Prostate gland (tissue), 2 donors: ENCODE measurements around the gene ADM.

Source experiments
- POLR2A ChIP-seq: fragments of 450-650 bp; IDR thresholded peaks from one replicate; pipeline ENCODE4 v1.6.1; 2016; ENCODE audit warnings: antibody characterized with exemption, mild to moderate bottlenecking
- POLR2AphosphoS5 ChIP-seq: sonication (generic); formaldehyde crosslinking; IDR thresholded peaks from one replicate; pipeline ENCODE4 v1.6.1; 2017; ENCODE audit warnings: antibody characterized with exemption
- TF ChIP-seq, protein P1 (sequence below), 4 experiments: fragments of 200-600 bp in 2 of 4; fragments of 450-650 bp in 2 of 4; sonication (generic) in 2 of 4; IDR thresholded peaks; 1 replicate in 3 of 4; 2 replicates in 1 of 4; pipeline ENCODE4 v1.5.1; 2016 to 2019; ENCODE audit warnings: antibody characterized with exemption in 4 of 4, mild to moderate bottlenecking in 2 of 4, moderate library complexity in 2 of 4

DNA sequence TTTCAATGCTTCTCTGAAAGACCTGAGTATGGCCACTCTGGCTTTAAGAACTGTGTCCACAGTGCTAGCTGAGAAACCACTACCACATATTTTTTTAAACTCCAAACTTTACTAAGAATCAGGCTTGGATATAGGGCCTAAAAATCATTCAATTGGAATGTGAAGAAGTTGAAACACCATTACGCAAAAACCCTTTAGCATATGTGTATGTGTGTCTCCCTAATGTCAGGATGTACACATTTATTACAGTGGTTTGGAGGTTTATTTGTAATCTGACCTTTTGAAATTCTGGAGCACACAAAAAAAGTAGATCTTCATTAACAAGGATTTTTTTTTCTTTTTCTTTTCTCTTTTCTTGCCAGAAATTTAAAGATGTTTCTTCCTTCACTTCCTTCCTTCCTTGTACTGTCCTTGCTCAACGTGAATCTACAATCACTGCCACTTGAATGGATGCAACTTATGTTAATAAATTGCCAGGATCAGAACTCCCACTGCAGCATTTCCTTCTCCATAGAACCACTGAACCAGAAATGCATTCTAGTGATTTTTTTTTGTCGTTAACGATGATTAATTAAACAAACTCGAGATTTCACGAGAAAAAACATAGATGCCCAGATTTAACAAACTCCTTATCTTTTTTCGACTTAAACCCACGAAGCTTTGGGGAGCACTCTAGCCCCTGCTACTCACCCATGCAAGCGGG, 3.1 kb upstream of the ADM start:
- TF ChIP-seq, protein P1, sequence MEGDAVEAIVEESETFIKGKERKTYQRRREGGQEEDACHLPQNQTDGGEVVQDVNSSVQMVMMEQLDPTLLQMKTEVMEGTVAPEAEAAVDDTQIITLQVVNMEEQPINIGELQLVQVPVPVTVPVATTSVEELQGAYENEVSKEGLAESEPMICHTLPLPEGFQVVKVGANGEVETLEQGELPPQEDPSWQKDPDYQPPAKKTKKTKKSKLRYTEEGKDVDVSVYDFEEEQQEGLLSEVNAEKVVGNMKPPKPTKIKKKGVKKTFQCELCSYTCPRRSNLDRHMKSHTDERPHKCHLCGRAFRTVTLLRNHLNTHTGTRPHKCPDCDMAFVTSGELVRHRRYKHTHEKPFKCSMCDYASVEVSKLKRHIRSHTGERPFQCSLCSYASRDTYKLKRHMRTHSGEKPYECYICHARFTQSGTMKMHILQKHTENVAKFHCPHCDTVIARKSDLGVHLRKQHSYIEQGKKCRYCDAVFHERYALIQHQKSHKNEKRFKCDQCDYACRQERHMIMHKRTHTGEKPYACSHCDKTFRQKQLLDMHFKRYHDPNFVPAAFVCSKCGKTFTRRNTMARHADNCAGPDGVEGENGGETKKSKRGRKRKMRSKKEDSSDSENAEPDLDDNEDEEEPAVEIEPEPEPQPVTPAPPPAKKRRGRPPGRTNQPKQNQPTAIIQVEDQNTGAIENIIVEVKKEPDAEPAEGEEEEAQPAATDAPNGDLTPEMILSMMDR (IDR thresholded peaks at IDR 0.05): no peak
- TF ChIP-seq POLR2A: no peak
- TF ChIP-seq POLR2AphosphoS5: no peak
